HG03064 (cell line): ENCODE data around the gene DUOX1.
"Not testable (repeated sequence)": the region's sequence is repeated elsewhere in the genome, so short reads cannot be mapped to it uniquely, and the experiment has no call there.

Source experiments
- ATAC-seq: cut with Tn5 transposase; IDR thresholded peaks from one replicate; pipeline ENCODE4 v1.9.1; 2021; ENCODE audit warnings: low read depth; ENCODE audit not compliant: unreplicated experiment

The DUOX1 gene

GRCh38 chr15:45129651-45130129, at the start of gene DUOX1, which contains the start of gene DUOXA1:
Gene DUOX1, plus strand, starts transcription at chr15:45129994. Its CDS starts 1,973 bp downstream, at chr15:45131967.
Gene DUOXA1, minus strand, starts transcription at chr15:45129879. Its CDS starts 6,865 bp downstream, at chr15:45123014.
- ATAC-seq: no peak

DNA sequence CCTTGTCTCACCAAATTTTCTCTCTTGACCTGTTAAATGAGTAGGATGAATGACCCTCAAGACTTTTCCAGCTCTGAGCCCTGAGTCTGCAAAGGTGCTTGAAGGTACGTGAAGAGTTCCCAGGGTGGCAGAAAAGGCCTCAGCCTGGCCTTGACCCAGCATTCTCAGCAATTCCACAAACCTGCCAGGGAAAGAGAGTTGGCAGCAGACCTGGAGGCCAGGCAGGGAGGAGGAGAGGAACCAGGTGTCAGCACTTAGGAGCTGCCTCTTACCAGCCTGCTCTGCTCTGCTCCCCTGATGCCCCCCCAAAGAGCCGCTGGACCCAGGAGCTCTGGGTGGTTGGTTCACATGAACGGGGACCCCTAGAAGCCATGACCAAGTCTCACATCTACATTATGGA, 49.2 kb upstream of the DUOX1 start:
- ATAC-seq: not testable (repeated sequence)

- ATAC-seq: not testable (repeated sequence)
Observed at GRCh38 chr15:45082412-45082811, 47.4 kb upstream of the DUOX1 start.

DNA sequence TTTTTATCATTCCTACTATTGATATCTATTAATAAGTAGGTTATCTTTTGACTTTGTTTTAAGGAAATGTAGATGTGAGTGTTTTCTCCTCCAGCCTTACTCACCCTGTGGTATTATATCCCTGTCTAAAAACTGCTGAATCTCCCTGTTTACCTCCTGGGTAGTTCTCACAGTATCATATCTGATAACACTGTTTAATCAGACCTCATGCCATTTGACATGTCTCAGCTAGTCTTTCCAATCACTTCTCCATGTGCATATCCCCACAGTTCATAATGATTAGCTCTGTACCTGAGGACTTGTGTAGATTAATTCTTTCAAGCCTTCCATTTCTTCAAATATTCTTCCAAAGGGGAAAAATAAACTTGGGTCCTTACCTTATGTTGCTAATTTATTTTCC, 46.6 kb upstream of the DUOX1 start:
- ATAC-seq: no peak

GRCh38 chr15:45084163-45084562, 45.6 kb upstream of the DUOX1 start:
- ATAC-seq: no peak

DNA sequence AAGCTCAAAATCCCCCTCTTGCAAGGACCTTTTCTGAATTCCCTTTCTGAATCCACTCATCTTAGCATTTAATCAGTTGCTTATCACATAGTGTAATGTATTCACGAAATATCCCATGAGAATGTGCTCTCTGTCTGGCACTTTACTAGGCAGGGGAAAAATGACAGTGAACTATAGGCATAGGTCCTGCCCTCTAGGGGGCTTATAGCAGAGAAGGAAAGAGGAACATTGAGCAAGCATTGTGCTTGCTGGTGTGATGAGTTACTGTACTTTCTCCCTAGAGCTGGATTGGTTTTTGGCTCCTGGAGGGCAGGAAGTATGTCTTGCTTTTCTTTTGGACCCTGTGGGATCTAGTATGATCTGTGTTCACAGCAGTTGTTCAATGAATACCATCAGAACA, 42.3 kb upstream of the DUOX1 start:
- no peak for ATAC-seq

DNA sequence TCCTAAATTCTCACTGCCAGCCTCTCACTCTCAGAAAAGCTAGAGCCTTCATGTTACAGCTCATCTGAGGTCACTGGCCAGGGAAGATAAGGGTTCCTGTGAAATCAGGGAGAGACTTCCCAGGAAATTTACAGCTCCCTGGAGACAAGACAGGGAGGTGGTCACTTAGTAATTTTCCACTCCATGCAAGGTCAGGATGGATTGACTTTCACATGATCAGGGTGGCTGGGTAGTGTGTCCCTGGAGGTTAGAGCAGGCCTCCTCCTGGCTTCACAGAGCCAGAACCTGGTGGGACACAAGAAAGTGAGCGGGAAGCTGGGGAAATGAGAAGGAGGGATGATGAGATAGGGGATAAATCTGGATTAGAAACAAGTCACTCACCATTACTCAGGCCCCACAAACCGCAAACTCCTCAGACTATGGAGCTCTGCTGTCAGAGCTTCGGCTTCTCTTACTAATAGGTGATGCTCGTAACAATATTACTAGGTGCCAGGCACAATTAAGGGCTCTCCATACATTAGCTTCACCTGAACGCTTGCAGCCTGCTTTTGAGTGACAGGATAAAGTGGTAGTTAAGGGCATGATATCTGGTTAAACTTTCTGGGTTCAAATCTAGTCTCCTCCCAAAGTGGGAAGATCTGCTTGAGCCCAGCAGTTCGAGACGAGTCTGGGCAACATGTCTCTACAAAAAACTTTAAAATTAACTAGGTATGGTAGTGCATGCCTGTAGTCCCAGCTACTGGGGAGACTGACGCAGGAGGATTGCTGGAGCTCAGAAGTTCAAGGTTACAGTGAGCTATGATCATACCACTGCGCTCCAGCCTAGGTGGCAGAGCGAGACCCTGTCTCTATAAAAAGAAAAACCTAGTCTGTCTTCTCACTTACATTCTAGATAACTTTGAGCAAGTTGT, 40.7 kb upstream of the DUOX1 start:
- ATAC-seq: no peak

DNA sequence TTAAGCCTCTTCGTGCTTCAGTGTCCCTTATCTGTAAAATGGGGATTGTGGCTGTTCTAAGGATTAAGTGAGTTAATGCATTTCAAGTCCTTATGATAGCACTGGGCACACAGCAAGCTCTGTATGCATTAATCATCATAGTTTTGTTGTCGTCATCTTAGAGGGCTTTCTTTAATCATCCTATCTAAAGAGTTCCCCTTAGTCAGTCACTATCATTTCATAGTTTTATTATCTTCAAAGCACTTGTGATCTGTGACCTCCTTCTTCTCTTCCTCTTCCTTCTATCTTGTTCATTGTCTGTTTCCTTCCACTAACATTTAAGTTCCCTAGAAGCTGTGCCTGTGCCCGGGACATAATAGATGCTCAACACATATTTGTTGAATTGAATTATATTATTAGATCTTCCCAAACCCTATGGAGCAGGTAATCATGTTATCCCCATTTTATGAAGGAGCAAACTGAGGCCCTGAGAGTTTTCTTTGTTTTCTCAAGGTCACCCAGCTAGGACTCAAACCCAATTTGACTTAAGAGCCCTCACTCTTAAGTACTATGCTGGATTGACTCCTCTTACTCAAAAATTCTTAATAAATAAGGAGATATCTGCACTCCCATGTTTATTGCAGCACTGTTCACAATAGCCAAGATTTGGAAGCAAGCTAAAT, 40.0 kb upstream of the DUOX1 start:
- ATAC-seq: no peak

DNA sequence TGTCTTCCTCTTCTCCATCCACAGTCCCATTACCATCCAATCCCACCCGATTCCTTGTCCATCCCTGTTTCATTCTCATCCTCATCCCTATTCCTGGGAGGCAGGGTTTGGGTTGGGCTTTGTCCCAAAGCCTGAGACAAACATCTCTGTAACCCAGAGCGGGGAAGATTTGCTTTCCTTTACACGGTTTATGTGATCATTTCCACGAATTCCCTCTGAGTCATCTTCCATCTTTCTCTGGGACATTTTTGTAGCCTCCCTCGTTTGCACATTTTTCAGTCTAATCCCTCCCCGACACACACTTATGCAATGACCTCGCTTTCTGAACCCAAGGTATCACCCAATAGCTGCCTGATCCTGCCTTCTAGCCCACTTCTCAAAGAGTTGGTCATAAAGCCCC, 38.6 kb upstream of the DUOX1 start:
- no peak for ATAC-seq

GRCh38 chr15:45091576-45091975, 38.2 kb upstream of the DUOX1 start:
- ATAC-seq: no peak

- ATAC-seq: no peak
Observed at GRCh38 chr15:45093013-45093412, 36.8 kb upstream of the DUOX1 start.

DNA sequence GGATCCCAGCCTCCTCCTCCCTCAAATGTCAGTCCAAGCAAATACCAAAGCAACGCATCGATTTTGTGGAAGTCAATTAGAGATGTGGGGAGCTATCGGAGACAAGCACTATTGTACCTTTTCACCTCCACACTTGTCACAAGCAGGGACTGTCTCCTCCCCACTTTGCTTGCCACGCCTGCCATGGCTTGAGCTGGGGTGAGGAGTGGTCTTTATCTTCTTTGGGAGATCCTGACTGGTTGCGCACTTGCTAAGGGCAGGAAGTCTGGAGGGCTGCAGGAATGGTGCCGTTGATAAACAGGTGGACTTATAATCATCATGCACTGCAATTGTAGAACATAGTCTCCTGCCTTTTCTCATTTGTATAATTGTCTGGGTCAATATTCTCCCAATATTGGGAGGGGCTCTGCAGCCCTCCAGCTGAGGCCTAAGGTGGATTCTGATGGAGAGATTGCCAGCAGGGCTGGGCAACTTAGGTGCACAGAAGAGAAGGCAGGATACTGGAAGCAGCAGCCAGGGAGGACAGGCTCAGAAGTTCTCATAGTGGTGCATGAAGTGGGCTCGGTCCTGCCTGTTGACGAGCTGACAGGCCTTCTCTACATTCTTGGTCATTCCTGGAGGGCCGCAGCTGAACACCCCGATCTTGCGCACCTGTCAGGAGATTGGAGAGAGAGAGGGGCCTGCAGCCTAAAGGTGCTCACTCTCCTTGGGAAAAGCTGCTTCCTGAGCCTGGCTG, 36.0 kb upstream of the DUOX1 start:
- no peak for ATAC-seq

DNA sequence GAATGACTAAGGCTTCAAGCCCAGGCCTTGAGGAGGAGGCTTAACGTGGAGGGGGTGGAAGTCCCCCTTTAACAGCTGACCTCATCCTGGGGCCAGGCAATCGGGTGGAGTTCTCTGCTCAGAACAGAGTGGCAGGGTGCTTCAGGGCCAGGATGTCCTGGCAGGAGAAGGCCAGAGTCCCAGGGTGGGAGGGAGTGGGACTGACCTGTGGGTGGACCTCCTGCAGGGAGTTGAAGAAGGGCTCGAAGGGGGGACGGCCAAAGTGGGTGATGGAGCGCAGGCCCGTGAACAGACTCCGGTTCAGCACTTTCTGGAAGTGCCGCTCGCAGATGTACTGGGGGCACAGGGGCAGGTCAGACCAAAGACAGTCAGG, 35.5 kb upstream of the DUOX1 start:
- no peak for ATAC-seq

DNA sequence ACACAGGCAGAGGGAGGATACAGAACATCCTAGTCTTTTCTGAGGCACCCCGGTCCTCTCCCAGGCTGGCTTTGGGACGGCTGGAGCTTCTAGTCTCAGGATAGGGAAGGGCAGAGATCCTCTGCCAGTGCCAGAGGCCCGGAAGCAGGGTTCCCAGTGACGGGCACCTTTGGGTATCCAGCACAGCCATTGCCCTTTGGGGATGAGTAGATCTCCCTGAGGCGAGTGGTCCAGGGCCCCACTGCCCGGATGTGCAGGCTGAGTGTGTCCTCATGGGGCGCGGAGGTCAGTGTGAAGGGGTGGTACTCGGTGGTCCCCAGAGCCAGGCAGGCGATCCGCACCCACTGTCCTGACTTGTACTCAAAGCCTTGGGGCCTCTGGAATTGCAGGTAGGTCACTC, 34.1 kb upstream of the DUOX1 start:
- ATAC-seq: no peak

- no peak for ATAC-seq
Observed at GRCh38 chr15:45097466-45097865, 32.3 kb upstream of the DUOX1 start.

DNA sequence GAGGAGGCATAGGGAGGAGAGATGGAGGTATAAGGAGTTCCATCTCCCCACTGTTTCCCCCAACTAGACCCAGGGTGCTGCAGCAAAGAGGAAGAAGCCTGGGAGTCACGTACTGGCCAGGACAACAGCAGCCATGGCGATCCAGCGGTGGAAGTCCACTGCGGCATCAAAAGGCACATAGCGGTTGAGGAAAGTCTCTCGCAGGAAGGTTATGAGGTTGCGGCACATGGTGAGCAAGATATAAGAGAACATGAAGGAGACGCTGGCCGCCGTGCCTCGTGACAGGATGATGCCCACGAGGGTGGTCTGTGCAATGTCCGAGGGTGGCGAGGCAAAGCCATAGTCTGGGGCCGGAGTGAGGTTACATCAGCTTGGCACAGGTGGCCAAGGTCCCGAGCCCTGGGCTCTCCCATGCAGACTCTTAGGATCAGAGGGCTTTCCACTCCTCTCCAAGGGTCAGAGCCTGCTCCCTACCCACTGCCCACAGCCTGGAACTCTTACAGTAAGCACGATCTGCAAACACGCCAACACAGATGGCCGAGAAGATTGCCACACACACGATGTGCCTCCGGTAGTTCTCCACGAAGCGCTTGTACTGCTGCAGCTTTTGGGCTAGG, 30.1 kb upstream of the DUOX1 start:
- no peak for ATAC-seq

GRCh38 chr15:45100884-45101625, 28.7 kb upstream of the DUOX1 start:
- no peak for ATAC-seq

DNA sequence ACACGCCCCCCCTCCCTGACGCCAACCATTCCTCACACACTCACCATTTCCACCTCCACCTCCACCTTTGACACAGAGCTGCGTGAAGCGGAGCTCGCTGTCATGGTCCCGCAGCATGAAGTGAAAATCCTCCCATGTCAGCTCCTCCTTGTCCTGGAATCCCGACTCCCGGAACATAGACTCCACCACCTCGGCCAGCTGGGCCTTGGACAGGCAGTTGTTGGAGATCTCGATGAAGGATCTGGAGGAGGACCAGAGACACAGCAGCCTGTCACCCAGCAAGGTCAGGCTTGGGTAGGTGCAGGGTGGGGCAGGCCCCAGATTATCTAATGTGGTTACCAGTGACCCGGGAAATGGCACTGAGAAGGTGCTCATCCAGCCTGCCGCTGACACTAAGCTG, 28.0 kb upstream of the DUOX1 start:
- ATAC-seq: no peak

DNA sequence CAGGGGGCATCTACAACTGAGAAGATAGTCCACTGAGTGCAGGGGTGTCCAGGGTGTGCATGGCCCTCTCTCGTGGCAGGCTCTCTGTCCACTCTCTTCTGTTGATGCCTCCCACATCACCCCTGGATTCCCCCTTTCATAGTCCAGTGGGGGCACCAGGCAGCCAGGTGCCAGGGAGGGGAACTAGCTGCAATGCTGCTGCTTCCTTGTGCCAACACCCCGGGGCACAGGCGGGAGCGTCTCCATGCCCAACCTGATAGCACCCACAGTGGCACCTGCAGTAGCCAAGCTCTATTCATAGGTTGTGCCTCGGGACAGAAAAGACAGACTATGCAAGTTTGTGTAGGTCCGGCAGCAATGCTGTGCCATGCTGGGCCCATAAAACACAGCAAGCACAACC, 27.6 kb upstream of the DUOX1 start:
- ATAC-seq: no peak

GRCh38 chr15:45104170-45104569, 25.6 kb upstream of the DUOX1 start:
- ATAC-seq: not testable (repeated sequence)
